NCI-H446 treated with DMSO at 0.1 percent for 48 hours (cell line): ENCODE results near the gene DEF6.

Experiments
- DNase-seq: peaks from one replicate; lab custom pipeline; 2025; lab: John Stamatoyannopoulos, UW

DEF6 gene

DNA sequence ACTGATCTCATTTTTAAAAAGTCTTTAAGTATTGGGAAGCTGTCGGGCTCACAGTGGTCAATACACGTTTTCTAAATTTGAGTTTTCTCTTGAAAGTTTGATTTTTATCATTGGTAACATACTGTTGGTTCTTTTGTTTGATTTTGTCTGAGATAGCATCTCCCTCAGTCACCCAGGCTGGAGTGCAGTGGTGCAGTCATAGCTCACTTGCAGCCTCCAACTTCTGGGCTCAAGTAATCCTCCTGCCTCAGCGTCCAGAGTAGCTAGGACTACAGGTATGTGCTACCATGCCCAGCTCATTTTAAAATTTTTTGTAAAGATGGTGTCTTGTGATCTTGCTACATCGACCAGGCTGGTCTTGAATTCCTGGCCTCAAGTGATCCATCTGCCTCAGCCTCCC is 53.8 kb downstream of the DEF6 start:
- DNase-seq, result no peak

DNA sequence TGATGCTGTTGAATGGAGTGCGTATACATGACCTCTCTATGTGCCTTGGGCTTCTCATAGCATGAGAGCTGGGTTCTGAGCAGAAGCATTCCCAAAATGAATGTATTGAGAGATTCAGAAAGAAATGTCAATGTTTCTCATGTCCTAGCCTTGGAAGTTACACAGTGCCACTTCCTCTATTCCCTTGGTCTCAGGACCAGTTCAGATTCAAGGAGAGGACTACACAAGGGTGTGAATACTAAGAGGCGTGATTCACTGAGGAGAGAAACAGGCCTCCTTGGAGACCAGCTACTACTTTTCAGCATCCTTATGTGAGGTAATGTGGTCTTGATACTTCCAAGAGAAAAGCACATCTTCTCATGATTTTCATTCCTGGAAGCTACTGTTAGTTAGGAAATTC is 55.1 kb downstream of the DEF6 start:
- DNase-seq, result no peak

DNA sequence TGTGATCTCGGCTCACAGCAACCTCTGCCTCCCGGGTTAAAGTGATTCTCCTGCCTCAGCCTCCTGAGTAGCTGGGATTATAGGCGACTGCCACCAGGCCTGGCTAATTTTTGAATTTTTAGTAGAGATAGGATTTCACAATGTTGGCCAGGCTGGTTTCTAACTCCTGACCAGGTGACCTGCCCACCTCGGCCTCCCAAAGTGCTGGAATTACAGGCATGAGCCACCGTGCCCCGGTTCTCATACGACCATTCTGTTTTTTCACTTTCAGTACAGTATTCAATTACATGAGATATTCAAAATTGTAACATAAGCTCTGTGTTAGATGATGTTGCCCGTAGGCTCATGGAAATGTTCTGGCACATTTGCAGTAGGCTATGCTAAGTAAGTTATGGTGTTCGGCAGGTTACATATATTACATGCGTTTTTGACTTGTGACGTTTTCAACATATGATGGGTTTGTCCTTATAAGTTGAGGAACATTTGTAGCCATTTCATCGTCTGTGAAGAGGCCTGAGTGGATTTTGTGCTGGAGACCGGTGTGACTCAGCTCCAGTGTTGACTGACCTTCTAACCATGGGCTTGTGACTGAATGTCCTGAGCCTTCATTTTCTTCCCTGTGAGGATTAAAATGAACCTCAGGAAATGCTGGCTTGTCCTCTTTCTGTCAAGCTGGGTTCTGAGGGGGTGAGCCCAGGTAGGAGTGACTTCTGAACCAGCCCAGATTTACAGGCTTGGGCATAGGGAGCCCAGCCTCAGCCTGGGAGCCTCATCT is 56.9 kb downstream of the DEF6 start:
- no peak for DNase-seq

DNA sequence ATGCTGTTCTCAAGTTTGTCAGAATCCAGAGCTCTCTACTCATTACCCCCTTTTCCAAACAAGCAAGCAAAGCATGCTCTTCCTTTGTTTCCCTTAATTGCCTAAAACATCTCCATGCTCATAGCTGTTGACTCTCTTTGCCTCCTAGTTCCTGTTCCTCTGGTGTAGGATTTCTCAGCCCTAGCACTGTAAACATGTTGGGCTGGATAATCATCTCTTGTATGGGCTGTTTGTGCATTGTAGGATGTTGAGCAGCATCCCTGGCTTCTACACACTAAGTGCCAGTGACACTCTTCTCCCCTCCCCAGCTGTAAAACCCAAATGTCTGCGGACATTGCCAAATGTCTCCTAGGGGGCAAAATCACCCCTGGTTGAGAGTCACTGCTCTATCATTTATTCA is 58.8 kb downstream of the DEF6 start:
- no peak for DNase-seq

DNA sequence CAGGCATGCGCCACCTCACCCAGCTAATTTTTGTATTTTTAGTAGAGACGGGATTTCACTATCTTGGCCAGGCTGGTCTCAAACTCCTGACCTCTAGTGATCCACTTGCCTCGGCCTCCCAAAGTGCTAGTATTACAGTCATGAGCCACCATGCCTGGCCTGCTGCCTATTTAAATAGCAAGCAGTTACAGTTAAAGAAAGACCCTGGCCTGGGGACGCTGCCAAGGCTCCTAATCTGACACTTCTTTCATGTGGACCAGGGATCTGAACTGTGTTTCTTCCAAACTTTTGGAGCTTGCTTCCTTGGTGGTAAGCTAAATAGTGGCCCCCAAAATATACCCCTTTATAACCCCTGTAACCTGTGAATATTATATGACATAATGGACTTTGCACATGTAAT is 60.1 kb downstream of the DEF6 start:
- DNase-seq, result no peak

DNA sequence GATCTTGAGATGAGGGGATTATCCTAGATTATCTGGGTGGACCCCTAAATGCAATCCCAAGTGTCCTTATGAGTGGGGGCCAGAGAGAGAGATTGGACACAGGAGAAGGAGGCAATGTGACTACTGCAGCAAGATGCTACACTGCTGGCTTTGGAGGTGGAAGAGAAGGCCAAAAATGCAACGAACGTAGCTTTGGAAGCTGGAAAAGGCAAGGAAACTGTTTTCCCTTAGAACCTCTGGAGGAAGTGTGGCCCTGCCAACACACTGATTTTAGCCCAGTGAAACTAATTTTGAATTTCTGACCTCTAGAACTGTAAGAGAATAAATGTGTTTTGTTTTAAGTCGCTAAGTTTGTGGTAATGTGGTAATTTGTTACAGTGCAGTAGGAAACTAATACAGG is 60.5 kb downstream of the DEF6 start:
- no peak for DNase-seq

DNA sequence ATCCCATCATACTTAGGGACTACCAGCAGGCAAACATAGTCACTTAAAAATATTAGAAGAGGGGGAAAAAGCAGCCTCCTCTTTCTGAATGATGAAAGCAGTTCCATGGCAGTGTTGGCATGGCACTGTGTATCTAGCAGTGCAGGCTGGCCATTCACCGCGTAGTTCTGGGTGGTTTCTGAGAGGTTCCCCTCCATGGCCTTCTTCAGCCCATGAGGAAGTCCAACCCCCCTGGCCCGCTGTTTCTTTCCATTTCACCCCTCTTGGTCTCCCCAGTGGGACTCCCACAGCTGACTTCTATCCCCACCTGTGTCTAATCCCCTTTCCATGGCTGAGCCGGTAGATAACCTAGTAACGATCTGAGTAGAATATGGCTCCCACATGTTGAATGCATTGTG is 61.7 kb downstream of the DEF6 start:
- no peak for DNase-seq

DNA sequence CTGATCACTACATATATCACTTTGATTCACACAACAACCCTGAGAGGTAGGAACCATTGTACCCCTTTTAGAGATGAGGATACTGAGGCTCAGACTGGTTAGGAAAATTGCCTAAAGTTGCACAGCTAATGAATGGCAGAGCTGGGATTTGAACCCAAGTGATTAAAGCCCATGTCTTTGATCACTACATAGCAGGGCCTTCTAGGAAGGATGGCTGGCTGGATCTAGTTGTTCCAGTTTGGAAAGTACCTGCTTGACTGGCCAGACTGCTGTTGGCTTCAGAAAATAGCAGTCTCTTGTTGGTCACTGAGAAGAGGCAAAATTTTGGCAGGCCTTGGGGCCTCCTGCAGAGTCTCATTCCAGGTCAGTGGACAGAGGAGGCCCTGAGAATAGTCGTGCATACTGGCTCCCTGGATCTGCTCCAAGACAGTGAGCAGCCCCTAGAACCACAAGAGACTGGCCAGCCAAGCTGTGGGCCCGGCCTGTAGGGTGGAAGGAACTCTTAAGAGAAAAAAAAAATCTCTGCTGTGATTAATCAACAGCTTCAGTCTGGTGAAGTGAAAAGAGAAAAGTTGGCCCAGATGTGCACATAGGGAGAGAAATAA is 62.2 kb downstream of the DEF6 start:
- peak; percentile 36 for DNase-seq

DNA sequence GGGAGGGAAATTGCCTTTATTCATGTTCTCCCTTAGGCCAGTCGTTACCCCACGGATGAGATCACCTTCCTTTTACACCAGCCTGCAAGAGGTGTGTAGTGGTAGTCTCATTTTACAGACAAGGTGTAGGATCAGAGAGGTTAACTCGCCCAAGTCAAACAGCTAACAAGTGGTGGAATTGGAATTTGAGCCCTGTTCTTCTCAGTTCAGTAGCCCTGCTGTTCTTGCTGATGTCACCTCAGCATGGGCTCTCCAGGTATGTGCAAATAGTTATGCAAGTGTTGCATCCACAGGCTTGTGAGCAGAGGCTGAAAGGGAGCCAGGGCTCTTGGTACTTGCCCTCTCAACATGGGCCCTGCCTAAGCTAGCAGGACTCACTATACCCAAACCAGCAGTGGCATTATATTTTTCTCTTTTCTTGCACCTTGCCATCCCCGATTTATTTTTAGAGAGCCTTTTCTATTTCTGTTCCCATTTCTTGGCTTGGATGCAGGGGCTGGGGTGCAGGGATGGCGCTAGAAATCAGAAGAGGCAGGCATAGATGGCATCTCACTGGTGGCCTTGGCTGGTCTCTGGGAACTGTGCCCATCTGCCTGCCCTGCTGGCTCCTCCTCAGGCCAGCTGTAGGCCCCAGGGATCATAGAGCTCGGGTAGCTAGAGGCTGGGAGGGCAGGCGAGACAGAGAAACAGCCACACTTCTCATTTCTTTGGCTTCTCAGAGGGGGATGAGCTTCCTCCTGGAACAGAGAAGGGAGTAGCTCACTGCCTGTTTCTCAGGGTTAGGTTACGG is 62.9 kb downstream of the DEF6 start:
- DNase-seq, result peak; percentile 6

DNA sequence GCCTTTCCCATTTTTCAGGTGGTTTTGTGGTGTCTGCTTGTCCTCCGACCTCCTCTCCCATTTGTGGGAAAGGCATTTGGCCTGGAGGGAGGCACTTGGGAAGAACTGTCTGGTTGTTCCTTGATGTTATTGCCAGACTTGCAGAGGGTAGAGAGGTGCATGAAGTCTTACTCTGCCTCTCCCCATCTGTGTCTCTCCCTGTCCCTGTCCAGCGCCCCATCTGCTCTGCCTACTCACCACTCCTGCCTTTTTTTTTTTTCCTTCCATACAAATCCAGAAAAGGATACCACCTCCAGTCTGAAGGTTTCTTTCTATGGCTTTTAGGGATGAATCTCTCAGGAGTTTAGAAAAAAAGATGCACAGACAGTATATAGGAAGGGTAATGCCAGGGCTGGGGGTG is 64.6 kb downstream of the DEF6 start:
- DNase-seq, result no peak

DNA sequence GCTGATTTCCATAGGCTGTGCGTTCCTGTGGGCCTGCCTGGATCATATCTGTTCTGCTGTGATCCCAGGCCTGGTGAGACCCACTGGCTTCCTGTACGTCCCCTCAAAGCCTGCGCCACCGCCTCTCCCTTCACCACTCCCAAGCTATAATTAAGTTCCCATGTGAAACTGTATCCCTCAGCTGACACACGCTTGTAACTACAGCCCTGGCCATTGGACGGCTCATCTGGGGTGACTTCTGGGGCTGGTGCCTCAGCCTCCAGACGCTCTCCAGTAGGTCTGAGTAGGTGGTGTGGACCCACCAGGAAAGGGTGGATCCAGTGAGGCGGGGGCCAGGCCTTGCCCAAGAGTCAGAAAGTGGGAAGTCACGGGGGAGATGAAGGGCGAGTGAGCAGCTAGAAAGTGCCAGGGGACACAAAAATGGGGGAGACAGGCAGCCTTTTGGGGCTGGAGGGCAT is 65.7 kb downstream of the DEF6 start:
- DNase-seq, result no peak

DNA sequence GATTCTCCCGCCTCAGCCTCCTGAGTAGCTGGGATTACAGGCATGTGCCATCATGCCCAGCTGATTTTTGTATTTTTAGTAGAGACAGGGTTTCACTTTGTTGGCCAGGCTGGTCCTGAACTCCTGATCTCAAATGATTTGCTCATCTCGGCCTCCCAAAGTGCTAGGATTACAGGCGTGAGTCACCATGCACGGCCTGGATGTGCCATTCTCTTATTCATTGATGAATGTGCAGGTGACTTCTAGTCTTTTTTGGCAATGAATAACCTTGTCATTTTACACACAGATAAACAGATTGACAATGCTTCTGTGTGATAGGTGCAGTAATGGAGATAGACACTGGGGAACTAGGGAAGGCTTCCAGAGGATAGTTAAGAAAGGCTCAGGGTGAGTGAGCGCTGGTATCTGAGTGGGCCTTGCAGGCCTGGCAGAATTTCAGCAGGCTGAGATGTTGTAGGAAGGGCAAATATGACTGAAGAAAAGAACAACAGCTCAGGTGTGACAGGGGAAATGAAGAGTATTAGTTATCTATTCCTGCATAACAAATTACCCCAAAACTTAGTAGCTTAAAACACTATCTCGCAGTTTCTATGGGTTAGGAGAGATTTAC is 68.1 kb downstream of the DEF6 start:
- no peak for DNase-seq

DNA sequence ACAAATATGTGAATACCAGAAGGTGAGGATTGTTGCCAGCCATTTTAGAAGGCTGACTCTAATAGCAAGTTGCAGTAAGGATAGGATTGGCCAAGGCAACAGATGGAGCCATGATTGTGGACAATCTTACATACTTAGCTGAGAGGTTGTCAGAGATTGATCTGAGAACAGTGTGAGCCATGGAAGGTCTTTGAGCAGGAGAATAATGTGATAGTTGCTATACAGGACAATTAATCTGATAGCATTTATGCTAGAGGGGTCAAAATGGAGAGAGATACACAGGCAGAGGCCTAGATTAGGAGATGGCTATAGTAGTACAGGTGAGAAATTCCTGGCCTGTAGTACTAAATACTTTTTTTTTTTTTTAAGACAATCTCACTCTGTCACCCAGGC is 68.6 kb downstream of the DEF6 start:
- no peak for DNase-seq

DNA sequence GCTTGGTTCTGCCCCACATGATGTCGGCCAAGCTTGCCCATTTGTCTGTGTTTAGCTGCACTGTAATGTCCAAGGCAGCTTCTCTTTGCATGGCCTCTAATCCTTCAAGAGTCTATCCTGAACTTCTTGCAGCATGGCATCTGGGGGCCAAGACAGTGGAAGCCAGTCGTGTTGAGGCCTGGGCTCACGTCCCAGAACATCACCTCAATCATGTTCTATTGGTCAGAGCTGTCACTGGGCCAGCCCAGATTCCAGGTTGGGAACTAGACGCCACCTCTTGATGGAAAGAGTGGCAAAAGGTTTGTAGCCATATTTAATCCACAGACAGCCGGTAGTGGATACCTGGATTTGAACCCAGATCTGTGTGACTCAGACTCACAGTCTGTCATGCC is 70.0 kb downstream of the DEF6 start:
- no peak for DNase-seq

DNA sequence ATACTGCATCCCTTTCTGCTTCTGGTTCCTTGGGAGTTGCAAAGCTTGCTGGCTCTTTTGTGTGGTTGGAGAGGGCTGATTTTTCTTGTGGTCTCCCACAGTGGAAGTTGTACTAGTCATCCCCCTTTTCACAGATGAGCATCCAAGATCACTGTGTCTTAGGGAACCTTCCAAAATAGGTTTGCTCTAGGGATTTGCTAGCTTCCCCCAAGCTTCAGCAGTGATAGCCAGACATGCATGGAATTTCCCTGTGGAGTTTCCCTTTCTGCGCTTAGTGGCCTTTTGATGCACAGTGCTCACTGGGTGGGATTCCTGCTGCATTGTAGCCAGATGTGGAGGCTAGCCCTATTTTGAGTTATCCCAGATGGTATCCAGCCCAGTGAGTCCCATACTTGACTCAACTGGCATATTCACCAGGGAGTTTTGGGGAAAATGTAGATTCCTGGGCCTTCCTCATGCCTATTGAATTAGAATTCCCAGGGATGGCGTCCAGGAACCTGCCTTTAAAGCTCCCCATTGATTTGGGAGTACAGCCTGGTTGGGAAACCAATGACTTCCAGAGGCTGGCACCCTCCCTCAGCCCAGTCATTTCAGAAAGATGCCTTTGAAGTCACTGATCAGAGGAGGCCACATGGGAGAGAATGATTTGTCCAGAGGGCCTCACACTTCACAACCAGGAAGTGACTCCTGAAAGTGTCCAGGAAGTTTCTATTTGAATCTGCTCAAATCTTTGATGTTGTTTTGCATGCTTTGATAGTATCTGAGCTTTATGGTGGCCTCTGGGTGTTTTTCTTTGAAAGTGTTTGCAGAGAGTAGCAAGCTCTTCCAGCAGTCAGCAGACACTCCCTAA is 70.6 kb downstream of the DEF6 start:
- no peak for DNase-seq

DNA sequence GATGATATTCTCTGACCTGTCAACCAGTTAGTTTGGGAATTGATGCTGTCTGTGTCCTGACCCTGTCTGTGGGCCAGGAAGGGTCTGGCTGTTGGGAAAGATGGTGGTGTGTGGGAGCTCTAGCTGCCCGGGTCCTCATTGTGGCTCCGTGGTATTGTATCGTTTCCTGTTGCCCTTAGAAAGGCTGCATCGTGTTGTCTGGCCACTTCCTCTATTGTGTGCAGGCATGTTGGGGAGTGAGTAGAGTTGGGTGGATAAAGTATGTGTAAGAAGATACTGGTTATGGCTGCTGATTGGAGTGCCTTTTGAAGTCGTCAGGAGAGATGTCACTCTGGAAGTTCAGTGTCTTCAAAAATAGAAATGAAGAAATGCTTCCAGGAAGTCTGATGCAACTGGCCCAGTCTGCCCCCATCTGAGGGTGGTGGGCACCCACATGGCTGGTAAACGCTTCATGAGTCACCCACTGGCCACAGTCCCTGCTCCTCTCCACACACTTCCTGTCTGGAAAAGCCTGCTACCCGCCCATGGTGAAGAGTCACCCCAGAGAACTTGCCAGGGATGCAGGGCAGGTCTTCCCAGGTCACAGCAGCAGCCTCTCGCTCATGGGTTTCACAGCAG is 72.6 kb downstream of the DEF6 start:
- DNase-seq, result no peak

DNA sequence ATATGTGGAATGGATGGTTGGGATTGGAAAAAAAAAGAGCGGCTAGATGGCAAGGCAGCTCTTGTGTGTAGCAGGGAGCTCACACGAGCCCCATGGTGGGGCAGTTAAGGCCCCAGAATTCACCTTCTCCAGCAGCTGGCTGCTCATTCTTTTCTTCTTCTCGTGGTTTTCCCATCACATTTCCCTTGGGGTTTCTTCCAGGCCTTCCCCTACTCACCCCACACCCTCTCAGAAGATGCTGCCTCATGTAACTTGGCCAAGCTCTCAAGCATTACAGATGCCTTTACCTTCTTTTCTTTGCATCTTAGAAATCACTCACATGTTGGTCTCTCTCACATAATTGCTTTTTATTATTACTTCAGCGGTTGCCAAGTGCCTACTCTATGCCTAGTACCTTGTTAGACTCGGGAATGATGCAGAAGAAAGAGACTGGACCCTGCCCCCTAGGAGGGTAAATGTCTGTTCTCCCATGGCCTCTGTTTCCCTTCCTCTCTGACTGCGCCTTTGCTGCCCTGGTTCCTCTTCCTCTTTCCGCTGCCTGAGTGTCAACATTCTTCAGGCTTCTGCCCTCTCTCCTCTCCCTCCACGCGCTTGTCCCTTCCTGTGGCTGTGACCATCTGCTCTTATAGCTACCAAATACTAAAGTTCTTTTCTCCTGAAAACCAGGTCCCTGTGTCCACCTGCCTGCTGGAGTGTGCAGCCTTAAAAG is 73.3 kb downstream of the DEF6 start:
- no peak for DNase-seq
